K562 (cell line): Measurements from ENCODE around the gene SULT6B1. TPM values are rescaled to one million over a fixed set of nuclear protein-coding genes. Genes with fewer than 3 reads are reported as not detected.

ENCODE experiments used
- HIVEP1 ChIP-seq: fragments of 250-450 bp; sonication (Bioruptor Pico); IDR thresholded peaks from 2 replicates; pipeline ENCODE4 v1.4.0; 2020; ENCODE audit warnings: mild to moderate bottlenecking
- HMBOX1 ChIP-seq: sonication (generic); IDR thresholded peaks from 2 replicates; pipeline ENCODE4 v1.6.1; 2016
- HMG20B ChIP-seq: fragments of 250-450 bp; sonication (Bioruptor Pico); IDR thresholded peaks from 2 replicates; pipeline ENCODE4 v1.5.0; 2021; ENCODE audit warnings: mild to moderate bottlenecking
- KDM2B ChIP-seq: fragments of 250-450 bp; sonication (Bioruptor Pico); IDR thresholded peaks from 2 replicates; pipeline ENCODE4 v1.8.0; 2021; ENCODE audit warnings: mild to moderate bottlenecking, moderate library complexity
- MBD2 ChIP-seq: sonication (generic); IDR thresholded peaks from 2 replicates; pipeline ENCODE4 v1.6.1; 2016; ENCODE audit warnings: low read depth, borderline replicate concordance
- MEF2D ChIP-seq: conservative IDR thresholded peaks from 2 replicates; pipeline ENCODE4 v1.6.1; 2016; ENCODE audit warnings: low read depth, missing genetic modification characterization, missing compliant biosample characterization
- MNT ChIP-seq, 2 experiments: fragments of 450-650 bp; conservative IDR thresholded peaks; 2 replicates each; pipeline ENCODE4 v1.6.1; 2017; ENCODE audit warnings: mild to moderate bottlenecking in 2 of 2, moderate library complexity in 2 of 2
- MTF1 ChIP-seq: fragments of 250-450 bp; sonication (Bioruptor Pico); IDR thresholded peaks from 2 replicates; pipeline ENCODE4 v1.9.0; 2021; ENCODE audit warnings: moderate library complexity, mild to moderate bottlenecking, inconsistent platforms, borderline replicate concordance
- NCOR1 ChIP-seq: fragments of 450-650 bp; IDR thresholded peaks from 2 replicates; pipeline ENCODE4 v1.6.1; 2016; ENCODE audit warnings: mild to moderate bottlenecking, moderate library complexity
- SAFB2 ChIP-seq: fragments of 200-400 bp; formaldehyde crosslinking; IDR thresholded peaks from 2 replicates; pipeline ENCODE4 v1.6.1; 2018; ENCODE audit warnings: borderline replicate concordance, low read length, low read depth, moderate library complexity; ENCODE audit not compliant: severe bottlenecking
- SLC30A9 ChIP-seq: fragments of 250-450 bp; sonication (Bioruptor Pico); IDR thresholded peaks from 2 replicates; pipeline ENCODE4 v1.8.0; 2022; ENCODE audit warnings: mild to moderate bottlenecking, moderate library complexity
- SMARCA4 ChIP-seq: fragments of 450-650 bp; IDR thresholded peaks from 2 replicates; pipeline ENCODE4 v1.6.1; 2016
- SOX6 ChIP-seq: fragments of 450-650 bp; IDR thresholded peaks from 2 replicates; pipeline ENCODE4 v1.6.1; 2014; ENCODE audit warnings: mild to moderate bottlenecking
- TAF9B ChIP-seq: fragments of 450-650 bp; IDR thresholded peaks from 2 replicates; pipeline ENCODE4 v1.6.1; 2018; ENCODE audit warnings: mild to moderate bottlenecking; ENCODE audit not compliant: partially characterized antibody
- ZBTB5 ChIP-seq: fragments of 450-650 bp; IDR thresholded peaks from 2 replicates; pipeline ENCODE4 v1.6.1; 2017; ENCODE audit warnings: antibody characterized with exemption
- ZNF507 ChIP-seq: conservative IDR thresholded peaks from 2 replicates; pipeline ENCODE4 v1.6.1; 2017; ENCODE audit warnings: missing genetic modification characterization, missing compliant biosample characterization
- ZNF717 ChIP-seq: fragments of 250-450 bp; sonication (Bioruptor Pico); IDR thresholded peaks from 2 replicates; pipeline ENCODE4 v1.5.0; 2021
- polyA plus RNA-seq, 8 experiments: library from polyadenylated mRNA; depleted of rRNA in 4 of 8; stranded (reverse) in 5 of 8; unstranded in 3 of 8; fragments of >200 nt; fragmentation: Nextera tagmentation in 2 of 8; fragmentation: Illumina TruSeq in 1 of 8; extraction: Ambion mirVana in 2 of 8; extraction: Trizol in 1 of 8; gene quantifications; 2 replicates each; pipeline versions ENCODE4 v1.2.1 to v1.2.3, GENCODE V29; 2011 to 2014; ENCODE audit warnings: inconsistent platforms in 1 of 8, missing spikeins in 1 of 8
- total RNA-seq, 7 experiments: library from RNA; depleted of rRNA in 6 of 7; stranded (reverse); fragments of >200 nt in 6 of 7; fragmentation: Illumina TruSeq in 2 of 7; extraction: Trizol in 2 of 7; gene quantifications; 2 replicates each; pipeline versions ENCODE4 v1.2.1 to v1.2.3, GENCODE V29; 2011 to 2021; ENCODE audit warnings: low replicate concordance in 1 of 7
- TF ChIP-seq, protein P1 (sequence below): fragments of 450-650 bp; IDR thresholded peaks from 2 replicates; pipeline ENCODE4 v1.6.1; 2016; ENCODE audit warnings: low read depth, mild to moderate bottlenecking, moderate library complexity

The SULT6B1 gene
- total and polyA plus RNA-seq, 9 of the 15 experiments (the other 6 are each of a cell fraction or from before 2014, with no cell fraction given) = not detected

- TF ChIP-seq SLC30A9 (CRISPR knock-in tag) (no peak), NCOR1 (no peak), MTF1 (CRISPR knock-in tag) (no peak), MBD2 (peak; percentile 54; the same call in 1 of the 2 replicates), HIVEP1 (CRISPR knock-in tag) (0 out of 2 replicates have a peak, but pooled peaks have one; percentile 73), HMG20B (no peak), MNT (conservative IDR thresholded peaks at IDR 0.05) (peak; percentile 34 to 80; a peak in 2 of 4 replicates), KDM2B (no peak), HMBOX1 (no peak), ZNF717 (CRISPR knock-in tag) (no peak), SMARCA4 (no peak), SAFB2 (no peak), SOX6 (peak; percentile 17; the same call in 1 of the 2 replicates), MEF2D (no peak), ZNF507 (no peak), TAF9B (peak; percentile 22), ZBTB5 (no peak)
- TF ChIP-seq, protein P1, sequence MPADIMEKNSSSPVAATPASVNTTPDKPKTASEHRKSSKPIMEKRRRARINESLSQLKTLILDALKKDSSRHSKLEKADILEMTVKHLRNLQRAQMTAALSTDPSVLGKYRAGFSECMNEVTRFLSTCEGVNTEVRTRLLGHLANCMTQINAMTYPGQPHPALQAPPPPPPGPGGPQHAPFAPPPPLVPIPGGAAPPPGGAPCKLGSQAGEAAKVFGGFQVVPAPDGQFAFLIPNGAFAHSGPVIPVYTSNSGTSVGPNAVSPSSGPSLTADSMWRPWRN = no peak
These were observed 8.1 kb upstream of the SULT6B1 start, which contains the start of gene CEBPZOS (continued) for GRCh38 chr2:37196320-37197195.
